Activated CD8-positive, alpha-beta T cell treated with anti-CD3 and anti-CD28 coated beads for 36 hours (primary cell): Measurements from ENCODE around the gene BHLHA15. TPM values are rescaled to one million over a fixed set of nuclear protein-coding genes. Genes with fewer than 3 reads are reported as not detected.

Experiments used
- ATAC-seq: fragments of 200-7000 bp; cut with Tn5 transposase; one replicate; pipeline ENCODE4 v1.10.0; 2021; ENCODE audit warnings: mild to moderate bottlenecking, moderate library complexity
- CTCF ChIA-PET: fragments of 350-600 bp; sonication (Branson Sonifier 250); formaldehyde crosslinking; loops from one replicate; lab custom pipeline; 2021; ENCODE audit warnings: antibody characterized with exemption; lab: Charles Lee
- POLR2A ChIA-PET: fragments of 350-600 bp; sonication (Branson Sonifier 250); formaldehyde crosslinking; loops from one replicate; lab custom pipeline; 2021; ENCODE audit warnings: antibody characterized with exemption; lab: Charles Lee
- DNase-seq: peaks from one replicate; pipeline ENCODE4 v3.0.0-alpha.2; 2020
- H3K27ac Mint-ChIP-seq: one replicate; pipeline ENCODE4 v1.8.0; 2021; ENCODE audit warnings: mild to moderate bottlenecking, mixed read lengths
- H3K27me3 Mint-ChIP-seq: one replicate; pipeline ENCODE4 v1.8.0; 2021; ENCODE audit warnings: mixed read lengths
- H3K36me3 Mint-ChIP-seq: one replicate; pipeline ENCODE4 v1.8.0; 2021; ENCODE audit warnings: low read depth, mixed read lengths
- H3K4me1 Mint-ChIP-seq: one replicate; pipeline ENCODE4 v1.8.0; 2021; ENCODE audit warnings: low read depth, mixed read lengths
- H3K4me3 Mint-ChIP-seq: one replicate; pipeline ENCODE4 v1.8.0; 2021; ENCODE audit warnings: mild to moderate bottlenecking, moderate library complexity, mixed read lengths
- H3K9me3 Mint-ChIP-seq: one replicate; pipeline ENCODE4 v1.8.0; 2021; ENCODE audit warnings: mixed read lengths
- intact Hi-C: fragments of 100-400 bp; cut with micrococcal nuclease; formaldehyde crosslinking; loops from one replicate; pipeline ENCODE4 v1.10.0; 2022
- total RNA-seq, 2 experiments: library from RNA; stranded (reverse); gene quantifications; one replicate each; pipeline ENCODE4 v1.2.3, GENCODE V29; 2021
- TF ChIP-seq, protein P1 (sequence below): fragments of 200-600 bp; IDR thresholded peaks from one replicate; pipeline ENCODE4 v1.8.0; 2022; ENCODE audit warnings: antibody characterized with exemption, mild to moderate bottlenecking

BHLHA15 gene
- total RNA-seq, 2 experiments from 2014 or later = 0.94 TPM; not detected in 1

DNA sequence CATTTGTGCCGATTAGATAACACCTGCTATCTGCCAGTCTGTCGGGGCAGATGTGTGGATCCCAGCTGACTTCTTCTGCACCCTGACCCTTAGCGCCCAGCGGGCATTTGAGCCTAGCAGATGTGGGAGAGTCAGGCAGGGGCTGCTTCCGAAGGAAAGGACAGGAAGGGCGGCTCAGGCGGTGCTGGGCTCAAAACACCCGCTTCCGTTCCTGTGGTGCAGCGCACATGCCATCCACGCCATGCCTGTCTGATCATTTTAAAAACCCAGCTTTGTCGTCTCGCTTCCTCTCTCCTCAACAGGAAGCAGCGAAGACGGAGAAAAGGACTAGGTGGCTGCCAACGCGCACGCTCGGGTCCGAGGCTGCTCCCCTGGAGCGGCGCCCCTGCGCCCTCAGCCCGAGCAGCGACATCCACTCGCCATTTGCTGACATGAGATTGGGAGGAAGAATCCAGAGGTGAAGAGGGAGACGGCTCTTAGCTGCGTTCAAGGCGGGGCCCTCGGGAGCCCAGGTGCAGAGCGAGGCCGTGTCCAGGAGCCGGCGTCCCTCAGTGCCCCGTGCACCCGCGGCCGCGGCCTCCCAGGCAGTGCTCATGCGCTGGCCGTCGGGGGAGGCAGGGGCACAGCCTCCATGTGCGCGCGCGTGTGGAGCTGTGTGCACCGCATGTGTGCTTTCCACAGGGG, 5.9 kb upstream of the BHLHA15 start:
- no peak overlapping the region for H3K4me3 Mint-ChIP-seq
- ATAC-seq = no peak
- peaks cover 48% of the 10 kb centered on the region for H3K4me1 Mint-ChIP-seq
- intact Hi-C loops = no loop called here
- TF ChIP-seq, protein P1, sequence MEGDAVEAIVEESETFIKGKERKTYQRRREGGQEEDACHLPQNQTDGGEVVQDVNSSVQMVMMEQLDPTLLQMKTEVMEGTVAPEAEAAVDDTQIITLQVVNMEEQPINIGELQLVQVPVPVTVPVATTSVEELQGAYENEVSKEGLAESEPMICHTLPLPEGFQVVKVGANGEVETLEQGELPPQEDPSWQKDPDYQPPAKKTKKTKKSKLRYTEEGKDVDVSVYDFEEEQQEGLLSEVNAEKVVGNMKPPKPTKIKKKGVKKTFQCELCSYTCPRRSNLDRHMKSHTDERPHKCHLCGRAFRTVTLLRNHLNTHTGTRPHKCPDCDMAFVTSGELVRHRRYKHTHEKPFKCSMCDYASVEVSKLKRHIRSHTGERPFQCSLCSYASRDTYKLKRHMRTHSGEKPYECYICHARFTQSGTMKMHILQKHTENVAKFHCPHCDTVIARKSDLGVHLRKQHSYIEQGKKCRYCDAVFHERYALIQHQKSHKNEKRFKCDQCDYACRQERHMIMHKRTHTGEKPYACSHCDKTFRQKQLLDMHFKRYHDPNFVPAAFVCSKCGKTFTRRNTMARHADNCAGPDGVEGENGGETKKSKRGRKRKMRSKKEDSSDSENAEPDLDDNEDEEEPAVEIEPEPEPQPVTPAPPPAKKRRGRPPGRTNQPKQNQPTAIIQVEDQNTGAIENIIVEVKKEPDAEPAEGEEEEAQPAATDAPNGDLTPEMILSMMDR = no peak
- no peaks in the 10 kb centered on the region for H3K9me3 Mint-ChIP-seq
- no peak for DNase-seq
- H3K27ac Mint-ChIP-seq = no peak overlapping the region
- H3K36me3 Mint-ChIP-seq = peaks cover 26% of the 10 kb centered on the region
- ChIA-PET POLR2A (no interaction called here), CTCF (no interaction called here)
- no peaks in the 10 kb centered on the region for H3K27me3 Mint-ChIP-seq

DNA sequence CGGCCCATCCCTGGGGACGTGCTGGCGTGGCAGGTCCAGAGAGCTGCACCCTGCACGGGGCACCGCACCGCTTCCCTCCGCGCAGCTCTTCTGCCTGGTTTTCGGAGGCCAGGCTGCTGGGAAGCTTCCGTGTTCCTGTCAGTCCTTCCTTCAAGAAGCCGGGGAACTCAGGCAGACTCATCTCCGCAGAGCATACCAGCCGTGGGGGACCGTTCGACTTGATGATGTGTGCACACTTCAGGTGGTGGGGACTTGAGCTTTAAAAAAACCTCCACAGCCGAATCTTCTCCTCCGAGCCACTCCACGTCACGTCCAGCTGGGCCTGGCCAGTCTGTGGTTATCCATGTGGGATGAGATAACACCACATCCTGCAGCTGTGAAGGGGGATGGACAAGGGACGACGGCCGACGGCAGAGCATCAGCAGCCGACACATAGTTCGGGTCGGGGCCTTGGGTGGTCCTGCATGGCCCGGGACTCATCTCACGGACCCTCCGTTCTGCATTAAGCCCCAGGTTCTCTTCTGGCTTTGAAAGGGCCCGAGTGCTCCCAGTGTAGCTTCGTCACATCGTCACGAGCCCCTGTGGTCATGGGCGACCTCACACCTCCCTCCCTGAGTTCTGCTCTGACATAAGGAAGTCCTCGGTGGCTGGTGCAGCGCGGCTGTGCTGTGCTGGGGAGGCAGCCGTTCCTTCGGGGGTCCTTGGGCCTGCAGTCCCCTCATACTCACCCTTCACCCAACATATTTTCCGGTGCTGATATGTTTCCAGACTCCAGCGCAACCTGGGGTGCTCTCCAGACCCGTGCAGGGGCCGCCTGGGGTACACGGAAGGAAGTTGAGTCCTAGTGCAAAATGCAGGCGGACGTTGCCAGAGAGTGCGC, 4.5 kb upstream of the BHLHA15 start:
- Mint-ChIP-seq H3K4me3 (no peak overlapping the region), H3K9me3 (no peaks in the 10 kb centered on the region), H3K36me3 (peaks cover 25% of the 10 kb centered on the region), H3K27ac (no peak overlapping the region), H3K27me3 (no peaks in the 10 kb centered on the region), H3K4me1 (peaks cover 36% of the 10 kb centered on the region)
- DNase-seq = no peak
- ChIA-PET POLR2A (no interaction called here), CTCF (no interaction called here)
- ATAC-seq = no peak
- TF ChIP-seq, protein P1 = no peak
- intact Hi-C loops = no loop called here

DNA sequence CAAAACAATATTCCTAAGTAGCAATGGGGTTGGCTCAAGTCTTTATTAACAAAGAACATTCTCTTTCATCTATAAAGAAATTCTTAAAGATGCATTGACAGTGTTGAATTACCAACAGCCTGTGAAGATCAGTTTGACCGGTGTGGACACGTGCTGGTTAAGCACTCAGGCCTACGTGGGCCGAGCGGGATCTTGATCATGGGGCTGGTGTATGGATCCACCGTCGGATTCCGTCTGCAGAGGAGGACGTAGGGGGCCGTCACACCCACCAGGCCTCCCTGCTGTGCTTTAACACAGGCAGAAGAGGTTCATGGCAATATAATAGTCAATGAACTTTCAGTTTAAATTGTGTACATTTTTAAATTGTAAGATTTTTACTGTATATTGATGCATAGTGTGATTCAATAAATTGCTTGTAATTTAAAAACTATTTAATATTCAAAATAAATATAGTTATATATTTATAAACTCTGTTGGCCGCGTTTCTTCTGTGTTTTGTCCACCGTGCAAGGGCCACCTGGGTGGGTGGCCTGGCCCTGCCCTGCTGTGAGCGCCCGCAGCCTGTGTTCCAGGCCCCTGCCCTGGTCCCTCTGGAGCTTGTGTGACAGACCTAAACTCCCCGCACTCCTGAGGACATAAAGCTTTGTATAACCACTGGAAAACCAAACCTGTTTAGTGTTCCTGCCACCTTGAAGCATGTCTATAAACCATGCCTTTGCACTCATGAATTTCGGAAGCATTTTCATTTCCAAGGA, 1.9 kb upstream of the BHLHA15 start:
- H3K27me3 Mint-ChIP-seq = no peaks in the 10 kb centered on the region
- H3K4me3 Mint-ChIP-seq = peak overlapping the region; percentile 21
- ATAC-seq (no peak), DNase-seq (no peak)
- H3K36me3 Mint-ChIP-seq = peaks cover 16% of the 10 kb centered on the region
- H3K9me3 Mint-ChIP-seq = no peaks in the 10 kb centered on the region
- CTCF ChIA-PET = no interaction called here
- intact Hi-C loops = no loop called here
- peaks cover 14% of the 10 kb centered on the region for H3K4me1 Mint-ChIP-seq
- POLR2A ChIA-PET = no interaction called here
- no peak overlapping the region for H3K27ac Mint-ChIP-seq
- TF ChIP-seq, protein P1 = no peak

DNA sequence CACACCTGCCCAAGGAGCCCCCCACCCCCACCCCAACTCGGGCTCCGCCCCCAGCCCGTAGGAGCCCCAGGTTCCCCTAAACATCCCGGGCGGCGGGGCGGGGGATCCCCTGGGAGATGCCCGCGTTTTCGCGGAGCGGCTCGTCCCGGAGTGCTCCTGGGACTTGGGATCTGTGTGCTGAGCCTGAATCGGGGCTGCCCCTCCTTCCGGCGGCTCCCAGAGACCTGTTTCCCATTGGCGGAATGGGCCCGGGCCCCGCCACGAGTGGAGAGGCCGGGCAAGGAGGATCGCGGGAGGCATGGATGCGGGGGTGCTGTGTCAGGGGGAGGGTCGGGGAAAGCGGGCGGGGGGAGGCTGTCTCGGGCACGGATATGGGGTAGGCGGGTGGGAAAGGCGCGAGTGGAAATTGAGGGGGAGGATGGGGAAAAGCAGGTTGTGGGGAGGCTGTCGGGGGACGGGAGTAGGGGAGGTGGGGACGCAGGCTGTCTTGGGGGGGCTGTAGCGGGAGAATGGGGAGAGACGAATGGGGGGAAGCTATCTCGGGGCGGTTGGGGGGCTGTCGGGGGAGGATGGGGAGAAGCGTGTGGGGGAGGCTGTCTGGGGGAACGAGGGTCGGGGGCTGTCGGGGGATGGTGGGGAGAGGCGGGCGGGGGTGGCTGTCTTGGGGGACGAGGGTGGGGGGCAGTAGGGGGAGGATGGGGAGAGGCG, 572 bp upstream of the BHLHA15 start:
- DNase-seq (no peak), ATAC-seq (no peak)
- no peak overlapping the region for H3K27ac Mint-ChIP-seq
- TF ChIP-seq, protein P1 = no peak
- H3K4me1 Mint-ChIP-seq = peaks cover 6% of the 10 kb centered on the region
- ChIA-PET CTCF (no interaction called here), POLR2A (no interaction called here)
- H3K4me3 Mint-ChIP-seq = no peak overlapping the region
- no peaks in the 10 kb centered on the region for H3K27me3 Mint-ChIP-seq
- no peaks in the 10 kb centered on the region for H3K9me3 Mint-ChIP-seq
- intact Hi-C loops = no loop called here
- H3K36me3 Mint-ChIP-seq = peaks cover 11% of the 10 kb centered on the region
